HEK293T (cell line): ENCODE data around the gene PTPN13.

Source experiments
- CTCF ChIA-PET: fragments of 350-600 bp; formaldehyde crosslinking; extraction: SDS; loops from one replicate; lab custom pipeline; 2021; ENCODE audit warnings: antibody characterized with exemption, inconsistent platforms; lab: Yijun Ruan, JAX
- POLR2A ChIA-PET: fragments of 350-600 bp; formaldehyde crosslinking; extraction: SDS; loops from one replicate; lab custom pipeline; 2020; ENCODE audit warnings: antibody characterized with exemption, inconsistent platforms; lab: Yijun Ruan, JAX
- DNase-seq: peaks from one replicate; pipeline ENCODE4 v3.0.0; 2012; ENCODE audit warnings: mixed read lengths; ENCODE audit errors: extremely low spot score
- ARNT ChIP-seq: fragments of 450-650 bp; IDR thresholded peaks from 2 replicates; pipeline ENCODE4 v1.6.1; 2017; ENCODE audit warnings: mild to moderate bottlenecking
- BHLHE40 ChIP-seq: fragments of 450-650 bp; IDR thresholded peaks from 2 replicates; pipeline ENCODE4 v1.6.1; 2016; ENCODE audit warnings: mild to moderate bottlenecking, moderate library complexity, borderline replicate concordance
- CTBP1 ChIP-seq: fragments of 450-650 bp; IDR thresholded peaks from 2 replicates; pipeline ENCODE4 v1.6.1; 2016; ENCODE audit warnings: borderline replicate concordance
- ELF4 ChIP-seq: fragments of 450-650 bp; IDR thresholded peaks from 2 replicates; pipeline ENCODE4 v1.6.1; 2017; ENCODE audit warnings: antibody characterized with exemption
- FOXA1 ChIP-seq: fragments of 450-650 bp; IDR thresholded peaks from 2 replicates; pipeline ENCODE4 v1.6.1; 2016; ENCODE audit warnings: mild to moderate bottlenecking
- FOXK2 ChIP-seq: fragments of 450-650 bp; IDR thresholded peaks from 2 replicates; pipeline ENCODE4 v1.6.1; 2016; ENCODE audit warnings: mild to moderate bottlenecking
- FOXM1 ChIP-seq: fragments of 450-650 bp; IDR thresholded peaks from 2 replicates; pipeline ENCODE4 v1.6.1; 2017; ENCODE audit warnings: mild to moderate bottlenecking, borderline replicate concordance
- HDGF ChIP-seq: fragments of 450-650 bp; IDR thresholded peaks from 2 replicates; pipeline ENCODE4 v1.6.1; 2017; ENCODE audit warnings: antibody characterized with exemption, borderline replicate concordance
- L3MBTL2 ChIP-seq: fragments of 450-650 bp; conservative IDR thresholded peaks from 2 replicates; pipeline ENCODE4 v1.6.1; 2016; ENCODE audit warnings: mild to moderate bottlenecking
- LEF1 ChIP-seq: fragments of 450-650 bp; IDR thresholded peaks from 2 replicates; pipeline ENCODE4 v1.6.1; 2017; ENCODE audit warnings: mild to moderate bottlenecking, borderline replicate concordance
- NFRKB ChIP-seq: fragments of 450-650 bp; IDR thresholded peaks from 2 replicates; pipeline ENCODE4 v1.6.1; 2016; ENCODE audit warnings: mild to moderate bottlenecking, moderate library complexity
- PKNOX1 ChIP-seq: fragments of 450-650 bp; IDR thresholded peaks from 2 replicates; pipeline ENCODE4 v1.6.1; 2016
- SP1 ChIP-seq: fragments of 450-650 bp; IDR thresholded peaks from 2 replicates; pipeline ENCODE4 v1.6.1; 2017
- SUZ12 ChIP-seq: fragments of 450-650 bp; IDR thresholded peaks from 2 replicates; pipeline ENCODE4 v1.6.1; 2016; ENCODE audit warnings: mild to moderate bottlenecking
- TARDBP ChIP-seq: fragments of 450-650 bp; IDR thresholded peaks from 2 replicates; pipeline ENCODE4 v1.6.1; 2016
- ZNF384 ChIP-seq: fragments of 450-650 bp; IDR thresholded peaks from 2 replicates; pipeline ENCODE4 v1.6.1; 2016

The PTPN13 gene

DNA sequence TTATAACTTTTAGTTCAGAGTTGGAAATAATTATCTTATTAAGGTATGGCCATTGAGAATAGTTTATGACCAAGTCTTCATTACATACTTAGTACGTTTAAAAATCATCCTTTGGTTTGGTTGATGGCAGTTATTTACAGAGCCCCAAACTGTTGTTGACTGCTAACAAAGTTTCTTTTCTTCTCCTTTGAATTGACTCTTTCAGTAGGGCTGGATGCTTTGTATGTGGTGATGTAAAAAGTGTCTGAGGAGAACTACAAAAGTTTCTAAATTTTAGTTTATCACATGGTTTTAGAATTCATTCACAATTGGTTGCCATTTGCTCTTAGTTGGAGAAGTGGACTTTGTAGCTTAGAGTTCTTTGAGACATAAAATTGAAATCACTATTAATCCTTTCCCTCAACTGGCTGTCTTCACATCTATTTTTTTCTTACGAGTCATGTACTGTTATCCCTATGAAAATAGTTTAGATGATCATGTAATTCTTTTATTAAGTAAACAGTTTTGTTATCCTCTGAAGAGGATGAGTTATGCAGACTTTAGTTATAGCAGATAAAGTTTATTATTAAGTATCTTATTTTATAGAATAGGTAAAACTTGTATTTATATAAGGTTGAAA is 14.8 kb downstream of the PTPN13 start:
- ChIA-PET CTCF (no interaction called here), POLR2A (interaction anchor here (1.7 kb wide), 1 partner anchor 15 kb away, joined by 6 read pairs; the partner anchor contains the start of gene PTPN13)
- DNase-seq = no peak
- no peak for TF ChIP-seq SP1
- TF ChIP-seq PKNOX1 = no peak
- TF ChIP-seq CTBP1 = no peak
- no peak for TF ChIP-seq SUZ12
- no peak for TF ChIP-seq LEF1
- TF ChIP-seq FOXM1 = no peak

GRCh38 chr4:86611757-86612156 is 17.6 kb downstream of the PTPN13 start:
- DNase-seq = no peak
- CTCF ChIA-PET = no interaction called here
- POLR2A ChIA-PET = no interaction called here
- TF ChIP-seq L3MBTL2 (no peak), PKNOX1 (no peak), BHLHE40 (no peak), ARNT (no peak), SUZ12 (no peak), NFRKB (no peak), ELF4 (no peak), FOXK2 (no peak), TARDBP (no peak), SP1 (no peak), FOXA1 (no peak)

GRCh38 chr4:86613734-86614133 is 19.6 kb downstream of the PTPN13 start:
- POLR2A ChIA-PET = no interaction called here
- CTCF ChIA-PET = no interaction called here
- TF ChIP-seq FOXM1 (no peak), ELF4 (no peak), HDGF (no peak), CTBP1 (no peak), L3MBTL2 (no peak), SP1 (no peak), FOXK2 (no peak), SUZ12 (no peak), NFRKB (no peak), TARDBP (no peak), ZNF384 (no peak), PKNOX1 (no peak), BHLHE40 (no peak), FOXA1 (no peak)
- DNase-seq = no peak

DNA sequence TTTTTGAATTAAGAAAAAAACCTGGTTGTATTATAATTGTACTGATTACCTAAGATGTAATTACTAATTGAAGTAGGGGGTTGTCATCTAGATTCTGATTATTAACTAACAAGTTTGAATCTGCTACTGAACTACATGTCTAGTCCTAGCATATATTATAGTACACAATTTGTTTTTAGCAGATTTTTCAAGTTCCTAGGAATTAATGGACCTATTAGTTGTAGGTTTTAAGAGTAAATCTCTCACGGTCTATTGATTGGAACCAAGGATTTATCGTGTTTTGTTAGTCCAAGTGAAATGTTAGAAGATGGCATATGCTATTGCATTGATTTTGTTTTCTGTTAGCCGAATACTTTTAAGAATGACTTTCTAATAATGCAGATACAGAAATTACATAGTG is 20.8 kb downstream of the PTPN13 start:
- DNase-seq = no peak
- ChIA-PET CTCF (no interaction called here), POLR2A (no interaction called here)
- TF ChIP-seq SP1 (no peak), NFRKB (no peak), ARNT (no peak), ELF4 (no peak)

DNA sequence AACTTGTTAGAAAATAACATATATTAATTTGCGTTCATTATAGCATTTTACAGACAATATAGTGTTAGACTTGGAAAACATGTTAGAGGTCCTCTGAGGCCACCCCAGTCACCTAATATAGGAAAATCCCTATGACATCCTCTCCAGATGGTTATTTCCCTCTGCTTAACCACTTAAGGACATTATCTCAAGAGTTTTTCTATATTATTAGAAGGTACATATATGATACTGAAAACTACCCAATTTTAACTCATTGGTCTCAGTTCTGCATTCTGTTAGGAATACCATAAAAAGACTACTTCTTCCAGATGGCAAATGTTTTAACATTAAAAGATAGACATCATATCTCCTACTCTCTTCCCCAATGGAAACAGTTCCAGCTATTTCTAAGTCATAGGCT is 21.4 kb downstream of the PTPN13 start:
- ChIA-PET CTCF (no interaction called here), POLR2A (no interaction called here)
- TF ChIP-seq HDGF (no peak), CTBP1 (no peak), TARDBP (no peak), ARNT (no peak), L3MBTL2 (no peak), BHLHE40 (no peak), FOXM1 (no peak), FOXA1 (no peak), PKNOX1 (no peak), NFRKB (no peak), SP1 (no peak), LEF1 (no peak), SUZ12 (no peak), FOXK2 (no peak), ZNF384 (no peak), ELF4 (no peak)
- no peak for DNase-seq

GRCh38 chr4:86619656-86620055 is 25.5 kb downstream of the PTPN13 start:
- ChIA-PET POLR2A (interaction anchor here (1.0 to 1.4 kb wide), 2 partner anchors 24 to 26 kb away, joined by 3 to 5 read pairs; partner anchors contain the start of gene PTPN13), CTCF (no interaction called here)
- no peak for TF ChIP-seq FOXM1
- no peak for TF ChIP-seq PKNOX1
- TF ChIP-seq ELF4 = no peak
- no peak for TF ChIP-seq TARDBP
- no peak for TF ChIP-seq ZNF384
- no peak for DNase-seq
